Type B pancreatic cell (in vitro differentiated cells): ENCODE data around the gene RUVBL2. TPM values are rescaled to one million over a fixed set of nuclear protein-coding genes. Genes with fewer than 3 reads are reported as not detected.

Experiments used
- DNase-seq: peaks from one replicate; pipeline ENCODE4 v3.0.0; 2021; ENCODE audit warnings: mixed read lengths; ENCODE audit not compliant: unreplicated experiment; ENCODE audit errors: extremely low spot score
- H3K27ac Mint-ChIP-seq: 2 replicates; pipeline ENCODE4 v1.8.0; 2021; ENCODE audit warnings: mild to moderate bottlenecking, mixed read lengths
- H3K27me3 Mint-ChIP-seq: 2 replicates; pipeline ENCODE4 v1.8.0; 2021; ENCODE audit warnings: mixed read lengths
- H3K36me3 Mint-ChIP-seq: 2 replicates; pipeline ENCODE4 v1.8.0; 2021; ENCODE audit warnings: mixed read lengths
- H3K4me1 Mint-ChIP-seq: one replicate; pipeline ENCODE4 v1.8.0; 2021; ENCODE audit warnings: mixed read lengths; ENCODE audit not compliant: unreplicated experiment
- H3K4me3 Mint-ChIP-seq: 2 replicates; pipeline ENCODE4 v1.8.0; 2021; ENCODE audit warnings: mild to moderate bottlenecking, mixed read lengths
- H3K9me3 Mint-ChIP-seq: 2 replicates; pipeline ENCODE4 v1.8.0; 2021; ENCODE audit warnings: mixed read lengths
- total RNA-seq: library from RNA; stranded (reverse); gene quantifications from 2 replicates; pipeline ENCODE4 v1.2.1, GENCODE V29; 2021; ENCODE audit warnings: low replicate concordance
- TF ChIP-seq, protein P1 (sequence below): fragments of 200-600 bp; sonication (generic); conservative IDR thresholded peaks from 2 replicates; pipeline ENCODE4 v1.5.0; 2021; ENCODE audit warnings: antibody characterized with exemption, mild to moderate bottlenecking

The RUVBL2 gene
- total RNA-seq, 1 donor from 2014 or later = 99.5 TPM

- Mint-ChIP-seq H3K9me3 (no peaks in the 10 kb centered on the region), H3K27me3 (no peaks in the 10 kb centered on the region), H3K27ac (no peak overlapping the region), H3K36me3 (peaks cover 3% of the 10 kb centered on the region), H3K4me1 (no peaks in the 10 kb centered on the region), H3K4me3 (no peak overlapping the region)
- no peak for DNase-seq
- TF ChIP-seq, protein P1, sequence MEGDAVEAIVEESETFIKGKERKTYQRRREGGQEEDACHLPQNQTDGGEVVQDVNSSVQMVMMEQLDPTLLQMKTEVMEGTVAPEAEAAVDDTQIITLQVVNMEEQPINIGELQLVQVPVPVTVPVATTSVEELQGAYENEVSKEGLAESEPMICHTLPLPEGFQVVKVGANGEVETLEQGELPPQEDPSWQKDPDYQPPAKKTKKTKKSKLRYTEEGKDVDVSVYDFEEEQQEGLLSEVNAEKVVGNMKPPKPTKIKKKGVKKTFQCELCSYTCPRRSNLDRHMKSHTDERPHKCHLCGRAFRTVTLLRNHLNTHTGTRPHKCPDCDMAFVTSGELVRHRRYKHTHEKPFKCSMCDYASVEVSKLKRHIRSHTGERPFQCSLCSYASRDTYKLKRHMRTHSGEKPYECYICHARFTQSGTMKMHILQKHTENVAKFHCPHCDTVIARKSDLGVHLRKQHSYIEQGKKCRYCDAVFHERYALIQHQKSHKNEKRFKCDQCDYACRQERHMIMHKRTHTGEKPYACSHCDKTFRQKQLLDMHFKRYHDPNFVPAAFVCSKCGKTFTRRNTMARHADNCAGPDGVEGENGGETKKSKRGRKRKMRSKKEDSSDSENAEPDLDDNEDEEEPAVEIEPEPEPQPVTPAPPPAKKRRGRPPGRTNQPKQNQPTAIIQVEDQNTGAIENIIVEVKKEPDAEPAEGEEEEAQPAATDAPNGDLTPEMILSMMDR = no peak
Observed at GRCh38 chr19:49006905-49007304, 13.2 kb downstream of the RUVBL2 start.

DNA sequence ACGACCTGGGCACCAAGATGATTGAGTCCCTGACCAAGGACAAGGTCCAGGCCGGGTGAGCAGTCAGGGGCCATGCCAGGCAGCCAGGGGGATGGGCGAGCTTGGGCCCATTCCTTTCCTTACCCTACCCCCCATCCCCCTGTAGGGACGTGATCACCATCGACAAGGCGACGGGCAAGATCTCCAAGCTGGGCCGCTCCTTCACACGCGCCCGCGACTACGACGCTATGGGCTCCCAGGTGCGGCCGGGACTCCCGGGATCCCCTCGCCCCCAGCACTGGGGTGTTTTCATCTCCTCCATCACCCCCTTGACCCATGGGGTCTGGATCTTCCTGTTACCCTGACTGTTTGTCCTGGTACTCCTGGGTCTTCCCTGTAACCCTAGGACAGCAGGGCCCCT is 16.1 kb downstream of the RUVBL2 start:
- no peaks in the 10 kb centered on the region for H3K4me1 Mint-ChIP-seq
- peaks cover 8% of the 10 kb centered on the region for H3K36me3 Mint-ChIP-seq
- no peak for DNase-seq
- H3K4me3 Mint-ChIP-seq = no peak overlapping the region
- TF ChIP-seq, protein P1 = no peak
- no peaks in the 10 kb centered on the region for H3K9me3 Mint-ChIP-seq
- H3K27ac Mint-ChIP-seq = no peak overlapping the region
- H3K27me3 Mint-ChIP-seq = no peaks in the 10 kb centered on the region

- H3K27me3 Mint-ChIP-seq = no peaks in the 10 kb centered on the region
- H3K4me1 Mint-ChIP-seq = no peaks in the 10 kb centered on the region
- TF ChIP-seq, protein P1 = no peak
- no peak for DNase-seq
- peaks cover 6% of the 10 kb centered on the region for H3K36me3 Mint-ChIP-seq
- no peak overlapping the region for H3K27ac Mint-ChIP-seq
- no peaks in the 10 kb centered on the region for H3K9me3 Mint-ChIP-seq
- no peak overlapping the region for H3K4me3 Mint-ChIP-seq
Observed at GRCh38 chr19:49010453-49010852, 16.8 kb downstream of the RUVBL2 start.

- Mint-ChIP-seq H3K4me1 (no peaks in the 10 kb centered on the region), H3K27me3 (no peaks in the 10 kb centered on the region), H3K27ac (no peak overlapping the region), H3K36me3 (peaks cover 11% of the 10 kb centered on the region), H3K4me3 (no peak overlapping the region), H3K9me3 (no peaks in the 10 kb centered on the region)
- TF ChIP-seq, protein P1 = no peak
- DNase-seq = no peak
Observed at GRCh38 chr19:49011194-49011593, 17.5 kb downstream of the RUVBL2 start.

- Mint-ChIP-seq H3K4me1 (no peaks in the 10 kb centered on the region), H3K36me3 (peaks cover 11% of the 10 kb centered on the region), H3K27ac (no peak overlapping the region), H3K9me3 (no peaks in the 10 kb centered on the region), H3K27me3 (peaks cover 15% of the 10 kb centered on the region), H3K4me3 (no peak overlapping the region)
- DNase-seq = no peak
- TF ChIP-seq, protein P1 = no peak
Observed at GRCh38 chr19:49014123-49014869, 20.6 kb downstream of the RUVBL2 start.
